ENCODE data around the gene MERTK. TPM values are rescaled to one million over a fixed set of nuclear protein-coding genes. Genes with fewer than 3 reads are reported as not detected.
"Not testable (repeated sequence)": the region's sequence is repeated elsewhere in the genome, so short reads cannot be mapped to it uniquely, and the experiment has no call there.

MERTK gene
- total RNA-seq, 1 donor from 2014 or later: 8.4 TPM

- no peak for DNase-seq (ENCODE audit: low spot score)
These were observed 47.3 kb downstream of the MERTK start for GRCh38 chr2:111945444-111946293.

- peak; percentile 74 for DNase-seq (ENCODE audit: low spot score)
These were observed 48.1 kb downstream of the MERTK start for GRCh38 chr2:111946294-111947114.

DNA sequence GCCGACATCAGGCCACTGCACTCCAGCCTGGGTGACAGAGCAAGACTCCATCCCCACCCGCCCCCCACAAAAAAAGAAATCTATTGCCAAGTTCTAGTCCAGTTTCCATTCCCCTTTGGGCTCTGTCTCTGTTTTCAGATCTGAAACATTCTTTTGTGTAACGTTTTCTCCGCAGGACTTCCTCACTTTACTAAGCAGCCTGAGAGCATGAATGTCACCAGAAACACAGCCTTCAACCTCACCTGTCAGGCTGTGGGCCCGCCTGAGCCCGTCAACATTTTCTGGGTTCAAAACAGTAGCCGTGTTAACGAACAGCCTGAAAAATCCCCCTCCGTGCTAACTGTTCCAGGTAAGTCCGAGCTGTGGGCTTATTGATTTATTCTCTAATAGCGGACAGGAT is 48.8 kb downstream of the MERTK start:
- DNase-seq (ENCODE audit: low spot score): no peak

DNA sequence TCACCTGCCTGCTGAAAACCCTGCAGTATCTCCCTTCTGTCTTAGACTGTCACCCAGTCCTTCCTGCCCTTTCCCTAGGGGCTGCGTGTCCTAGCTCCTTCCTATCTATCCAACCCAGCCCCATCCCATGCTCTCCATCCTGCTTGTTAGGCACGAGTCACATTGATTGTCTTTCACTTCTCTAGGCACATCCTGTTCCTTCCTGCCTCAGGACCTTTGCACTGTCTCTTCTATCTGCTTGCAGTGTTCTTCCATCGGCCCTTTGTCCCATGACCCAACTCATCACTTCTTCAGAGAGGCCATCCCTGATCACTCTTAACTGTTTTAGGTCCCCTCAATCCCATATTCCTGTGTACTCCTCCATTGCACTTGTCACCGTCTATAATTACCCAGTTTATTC is 50.4 kb downstream of the MERTK start:
- DNase-seq (ENCODE audit: low spot score): no peak

DNA sequence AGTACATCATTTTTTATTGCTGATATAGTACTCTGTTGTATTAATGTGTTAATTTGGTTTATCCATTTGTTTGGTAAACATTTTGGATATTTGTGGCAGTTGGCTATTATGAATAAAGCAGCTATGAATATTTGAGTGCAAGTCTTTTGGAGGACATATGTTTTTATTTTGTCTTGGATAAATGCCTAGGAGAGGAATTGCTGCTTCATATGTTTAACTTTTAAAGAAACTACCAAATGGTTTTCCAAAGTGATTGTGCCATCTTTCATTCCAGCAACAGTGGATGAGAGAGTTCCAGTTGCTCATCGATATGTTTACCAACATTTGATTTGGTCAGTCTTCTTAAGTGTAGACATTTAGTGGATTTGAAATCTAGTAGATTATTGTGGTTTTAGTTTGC is 51.8 kb downstream of the MERTK start:
- DNase-seq (ENCODE audit: low spot score): no peak

GRCh38 chr2:111951486-111951885 is 53.1 kb downstream of the MERTK start:
- no peak for DNase-seq (ENCODE audit: low spot score)

DNA sequence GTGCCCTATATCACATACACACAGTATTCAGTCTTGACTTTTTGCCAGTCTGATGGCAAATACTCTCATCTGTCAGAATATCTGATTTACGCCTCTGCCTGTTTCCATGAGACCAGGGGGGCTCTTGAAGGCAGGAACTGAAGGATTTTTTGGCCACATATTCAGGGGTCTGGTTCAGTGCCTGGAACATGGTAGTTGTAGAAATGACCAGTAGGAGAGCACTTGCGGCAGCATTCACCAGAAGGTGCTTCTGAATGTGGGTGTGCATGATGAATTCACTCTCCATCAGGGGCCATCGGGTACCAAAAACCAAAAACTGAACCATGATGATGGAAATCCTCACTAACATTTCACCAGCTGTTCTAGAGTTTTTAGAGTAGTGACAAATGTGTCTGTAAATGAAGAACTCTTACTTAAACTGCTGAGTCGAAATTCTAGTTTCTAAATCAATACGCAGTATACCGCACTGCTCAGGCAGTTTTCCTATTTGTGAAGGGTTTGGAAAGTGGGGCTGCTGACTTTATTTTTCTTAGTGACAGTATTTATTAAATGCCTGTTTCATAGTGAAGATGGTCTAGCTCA is 54.6 kb downstream of the MERTK start:
- no peak for DNase-seq (ENCODE audit: low spot score)

DNA sequence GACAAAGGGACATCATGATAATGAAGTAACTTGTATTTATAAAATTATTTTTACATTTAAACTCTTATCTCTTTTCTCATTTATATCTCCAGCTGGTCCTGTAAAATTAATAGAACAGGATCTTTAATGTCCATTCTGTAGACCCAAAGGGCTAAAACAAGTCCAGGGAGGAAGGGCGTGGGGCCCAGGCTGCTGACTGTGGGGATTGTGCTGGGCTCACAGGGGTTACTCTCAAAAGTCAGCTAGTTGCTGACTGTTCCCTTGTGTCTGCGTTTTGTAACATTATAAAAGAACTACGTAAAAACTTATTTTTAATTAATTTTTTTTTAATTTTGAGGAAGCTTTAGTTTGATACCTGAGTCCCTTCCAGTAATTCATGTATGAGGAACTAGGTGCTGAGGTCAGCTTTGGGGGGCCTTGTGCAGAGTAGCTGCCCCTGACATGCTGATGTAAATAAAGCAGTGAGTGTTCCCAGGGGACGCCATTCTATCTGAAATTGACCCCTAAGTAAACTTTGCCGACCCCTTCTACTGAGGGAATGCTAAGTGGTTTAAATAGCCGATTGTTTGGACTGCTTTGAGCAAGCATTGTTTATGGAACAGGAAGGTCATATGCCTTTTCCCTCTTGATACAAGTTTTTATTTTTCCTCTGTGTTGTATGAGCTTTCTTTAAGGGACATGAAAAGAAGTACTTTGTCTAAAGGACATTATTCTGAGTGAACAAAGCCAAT is 56.4 kb downstream of the MERTK start:
- no peak for DNase-seq (ENCODE audit: low spot score)

- DNase-seq (ENCODE audit: low spot score): no peak
These were observed 59.5 kb downstream of the MERTK start for GRCh38 chr2:111957872-111958354.

DNA sequence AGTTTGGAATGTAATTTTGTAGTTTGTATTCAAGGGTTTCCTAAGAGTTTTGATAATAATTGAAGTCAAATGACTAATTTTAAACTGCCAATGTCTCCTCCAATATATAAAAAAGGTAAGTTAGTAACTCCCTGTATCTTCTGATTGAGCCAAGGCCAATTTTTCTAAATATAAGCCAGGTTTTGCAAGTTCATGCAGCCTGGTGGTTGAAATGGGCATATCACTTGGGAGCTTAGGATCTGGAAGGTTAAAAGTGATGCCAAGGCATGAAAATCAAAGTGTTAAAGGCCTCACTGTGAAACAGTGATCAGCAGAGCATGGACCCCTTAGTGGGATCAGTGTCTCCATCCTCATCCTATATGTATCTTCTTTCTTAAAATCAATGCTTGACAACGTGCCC is 60.5 kb downstream of the MERTK start:
- no peak for DNase-seq (ENCODE audit: low spot score)

GRCh38 chr2:111961663-111962062 is 63.3 kb downstream of the MERTK start:
- no peak for DNase-seq (ENCODE audit: low spot score)

DNA sequence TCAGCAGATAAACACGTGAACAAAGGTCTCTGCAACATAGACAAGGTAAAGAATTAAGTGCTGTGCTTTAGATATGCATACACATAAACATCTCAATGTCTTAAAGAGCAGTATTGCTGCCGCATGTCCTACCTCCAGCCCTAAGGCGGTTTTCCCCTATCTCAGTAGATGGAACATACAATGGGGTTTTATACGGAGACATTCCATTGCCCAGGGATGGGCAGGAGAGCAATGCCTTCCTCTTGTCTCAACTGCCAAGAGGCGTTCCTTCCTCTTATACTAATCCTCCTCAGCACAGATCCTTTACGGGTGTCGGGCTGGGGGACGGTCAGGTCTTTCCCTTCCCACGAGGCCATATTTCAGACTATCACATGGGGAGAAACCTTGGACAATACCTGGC is 64.7 kb downstream of the MERTK start:
- not testable (repeated sequence) for DNase-seq (ENCODE audit: low spot score)

GRCh38 chr2:111963508-111963907 is 65.1 kb downstream of the MERTK start:
- not testable (repeated sequence) for DNase-seq (ENCODE audit: low spot score)

- DNase-seq (ENCODE audit: low spot score): no peak
These were observed 66.7 kb downstream of the MERTK start for GRCh38 chr2:111965062-111965461.

GRCh38 chr2:111966241-111966640 is 67.8 kb downstream of the MERTK start:
- DNase-seq (ENCODE audit: low spot score): no peak

DNA sequence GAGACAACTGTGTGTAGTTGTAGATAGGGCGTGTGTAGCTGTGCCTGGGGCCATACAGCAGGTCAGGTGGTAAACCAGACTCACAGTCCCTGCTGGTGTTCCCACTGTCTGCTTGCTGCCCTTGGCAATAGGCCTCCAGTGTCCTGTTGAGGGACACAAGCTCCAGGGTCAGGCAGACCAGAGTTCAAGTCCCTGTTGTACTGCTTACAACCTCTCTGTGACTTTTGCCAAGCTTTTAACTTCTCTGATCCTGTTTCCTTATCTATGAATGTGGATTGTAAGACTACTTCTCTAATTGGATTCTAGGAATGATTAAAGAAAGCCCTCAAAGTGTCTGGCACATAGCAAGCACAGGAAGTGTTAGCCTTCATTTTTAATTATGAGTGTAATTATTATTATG is 68.6 kb downstream of the MERTK start:
- DNase-seq (ENCODE audit: low spot score): no peak

GRCh38 chr2:111970453-111970852 is 72.0 kb downstream of the MERTK start:
- no peak for DNase-seq (ENCODE audit: low spot score)

GRCh38 chr2:111972955-111973565 is 74.7 kb downstream of the MERTK start:
- peak; percentile 30 for DNase-seq (ENCODE audit: low spot score)

DNA sequence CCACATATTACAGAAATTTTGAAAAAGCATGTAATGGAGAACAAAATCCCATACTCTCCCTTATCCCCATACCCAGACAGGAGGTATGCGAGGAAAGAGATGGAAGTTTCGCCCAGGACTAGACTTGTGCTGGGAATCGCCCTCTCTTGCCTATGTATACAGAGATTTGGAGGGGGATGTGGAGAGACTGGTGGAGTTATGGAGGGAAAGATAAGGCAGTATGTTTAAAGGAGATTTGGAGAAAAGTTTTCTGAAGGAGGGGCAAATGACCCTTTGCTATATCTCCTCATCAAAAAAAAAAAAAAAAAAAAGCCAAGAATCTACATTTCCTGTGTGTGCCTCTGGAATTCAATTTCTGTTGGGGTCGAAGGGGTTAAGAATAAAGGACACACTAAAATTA is 75.3 kb downstream of the MERTK start:
- DNase-seq (ENCODE audit: low spot score): no peak

GRCh38 chr2:111975053-111975552 is 76.7 kb downstream of the MERTK start:
- DNase-seq (ENCODE audit: low spot score): no peak

DNA sequence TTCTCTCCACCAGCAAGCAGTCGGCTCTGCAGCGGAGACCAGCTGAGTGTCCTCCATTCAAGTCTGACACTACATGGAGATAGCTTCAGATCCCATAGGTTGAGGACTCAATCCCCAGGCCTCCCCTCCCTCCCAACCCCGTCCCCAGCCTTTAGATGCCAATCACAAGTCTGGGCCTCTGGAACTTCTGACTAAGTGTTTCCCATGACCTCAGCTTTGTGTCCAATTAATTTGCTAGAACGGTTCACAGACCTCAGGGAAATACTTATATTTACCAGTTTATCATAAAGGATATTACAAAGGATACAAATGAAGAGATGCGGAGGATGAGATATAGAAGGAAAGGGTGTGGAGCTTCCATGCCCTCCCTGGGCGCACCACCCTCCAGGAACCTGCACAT is 77.4 kb downstream of the MERTK start:
- no peak for DNase-seq (ENCODE audit: low spot score)
